HG03558 (cell line): ENCODE measurements around the gene RAB7A.
"Not testable (repeated sequence)": the region's sequence is repeated elsewhere in the genome, so short reads cannot be mapped to it uniquely, and the experiment has no call there.

Experiments used
- ATAC-seq: cut with Tn5 transposase; IDR thresholded peaks from one replicate; pipeline ENCODE4 v1.9.1; 2021; ENCODE audit warnings: moderate number of reproducible peaks; ENCODE audit not compliant: unreplicated experiment; ENCODE audit errors: extremely low read depth

Gene RAB7A

GRCh38 chr3:128709506-128710210 lies 16.3 kb upstream of the RAB7A start:
- no peak for ATAC-seq

- ATAC-seq, result no peak
Measured at GRCh38 chr3:128710816-128711433, 15.1 kb upstream of the RAB7A start.

GRCh38 chr3:128712848-128713247 lies 13.1 kb upstream of the RAB7A start:
- no peak for ATAC-seq

GRCh38 chr3:128714887-128715491 lies 11.0 kb upstream of the RAB7A start:
- no peak for ATAC-seq

- not testable (repeated sequence) for ATAC-seq
Measured at GRCh38 chr3:128718892-128719291, 7.1 kb upstream of the RAB7A start.

GRCh38 chr3:128720891-128721290 lies 5.1 kb upstream of the RAB7A start:
- ATAC-seq, result no peak

- ATAC-seq, result no peak
Measured at GRCh38 chr3:128723477-128723876, 2.5 kb upstream of the RAB7A start.

- ATAC-seq, result peak; percentile 15
Measured at GRCh38 chr3:128725547-128726022, 398 bp upstream of the RAB7A start.

GRCh38 chr3:128727059-128727458 lies 1.1 kb downstream of the RAB7A start:
- ATAC-seq, result no peak

GRCh38 chr3:128727485-128727884 lies 1.5 kb downstream of the RAB7A start:
- ATAC-seq, result no peak

- ATAC-seq, result no peak
Measured at GRCh38 chr3:128727996-128728395, 2.0 kb downstream of the RAB7A start.

- not testable (repeated sequence) for ATAC-seq
Measured at GRCh38 chr3:128728521-128728920, 2.5 kb downstream of the RAB7A start.

GRCh38 chr3:128730471-128730870 lies 4.5 kb downstream of the RAB7A start:
- ATAC-seq, result no peak

- no peak for ATAC-seq
Measured at GRCh38 chr3:128734523-128735189, 8.7 kb downstream of the RAB7A start.

- no peak for ATAC-seq
Measured at GRCh38 chr3:128735287-128735686, 9.3 kb downstream of the RAB7A start.

- ATAC-seq, result no peak
Measured at GRCh38 chr3:128735884-128736283, 9.9 kb downstream of the RAB7A start.

GRCh38 chr3:128736601-128737000 lies 10.6 kb downstream of the RAB7A start:
- ATAC-seq, result no peak

GRCh38 chr3:128740621-128741020 lies 14.6 kb downstream of the RAB7A start:
- ATAC-seq, result no peak

- no peak for ATAC-seq
Measured at GRCh38 chr3:128742821-128743594, 17.0 kb downstream of the RAB7A start.

GRCh38 chr3:128745742-128746141 lies 19.8 kb downstream of the RAB7A start:
- no peak for ATAC-seq
